H1 (cell line): Measurements from ENCODE around the gene PRRT4. TPM values are rescaled to one million over a fixed set of nuclear protein-coding genes. Genes with fewer than 3 reads are reported as not detected.

Experiments used
- BACH1 ChIP-seq: IDR thresholded peaks from 2 replicates; pipeline ENCODE4 v1.6.1; 2012; ENCODE audit warnings: low read length, improper control_type of control experiment
- CBX5 ChIP-seq: fragments of 300-800, 300-1000 bp; sonication (generic); IDR thresholded peaks from 2 replicates; pipeline ENCODE4 v1.7.1; 2016; ENCODE audit warnings: antibody characterized with exemption, low read length, low read depth
- HDAC6 ChIP-seq: IDR thresholded peaks from one replicate; pipeline ENCODE4 v1.7.1; 2012; ENCODE audit warnings: low read depth, mild to moderate bottlenecking, inconsistent platforms, low read length, moderate library complexity
- SIRT6 ChIP-seq: IDR thresholded peaks from one replicate; pipeline ENCODE4 v1.7.1; 2012; ENCODE audit warnings: low read length, inconsistent platforms
- polyA plus RNA-seq, 7 experiments: library from polyadenylated mRNA; depleted of rRNA in 3 of 7; stranded (reverse) in 5 of 7; unstranded in 2 of 7; fragments of >200 nt in 5 of 7; fragments of 200-250 nt in 2 of 7; gene quantifications; 1 replicate in 5 of 7; 2 replicates in 1 of 7; 4 replicates in 1 of 7; pipeline versions ENCODE4 v1.2.1 to v1.2.3, GENCODE V29; 2011 to 2013; ENCODE audit warnings: missing spikeins in 2 of 7, mixed read lengths in 2 of 7
- total RNA-seq: library from RNA; stranded (reverse); fragmentation: NEBNext Ultra II Directional; extraction: Animal tissue kit (Norgen Biotek cat#: 25700); gene quantifications from 2 replicates; pipeline ENCODE4 v1.2.1, GENCODE V29; 2021

Gene PRRT4
- total and polyA plus RNA-seq, 2 of the 8 experiments (the other 6 are each of a cell fraction or from before 2014, with no cell fraction given), result 0.34 to 1.0 TPM

DNA sequence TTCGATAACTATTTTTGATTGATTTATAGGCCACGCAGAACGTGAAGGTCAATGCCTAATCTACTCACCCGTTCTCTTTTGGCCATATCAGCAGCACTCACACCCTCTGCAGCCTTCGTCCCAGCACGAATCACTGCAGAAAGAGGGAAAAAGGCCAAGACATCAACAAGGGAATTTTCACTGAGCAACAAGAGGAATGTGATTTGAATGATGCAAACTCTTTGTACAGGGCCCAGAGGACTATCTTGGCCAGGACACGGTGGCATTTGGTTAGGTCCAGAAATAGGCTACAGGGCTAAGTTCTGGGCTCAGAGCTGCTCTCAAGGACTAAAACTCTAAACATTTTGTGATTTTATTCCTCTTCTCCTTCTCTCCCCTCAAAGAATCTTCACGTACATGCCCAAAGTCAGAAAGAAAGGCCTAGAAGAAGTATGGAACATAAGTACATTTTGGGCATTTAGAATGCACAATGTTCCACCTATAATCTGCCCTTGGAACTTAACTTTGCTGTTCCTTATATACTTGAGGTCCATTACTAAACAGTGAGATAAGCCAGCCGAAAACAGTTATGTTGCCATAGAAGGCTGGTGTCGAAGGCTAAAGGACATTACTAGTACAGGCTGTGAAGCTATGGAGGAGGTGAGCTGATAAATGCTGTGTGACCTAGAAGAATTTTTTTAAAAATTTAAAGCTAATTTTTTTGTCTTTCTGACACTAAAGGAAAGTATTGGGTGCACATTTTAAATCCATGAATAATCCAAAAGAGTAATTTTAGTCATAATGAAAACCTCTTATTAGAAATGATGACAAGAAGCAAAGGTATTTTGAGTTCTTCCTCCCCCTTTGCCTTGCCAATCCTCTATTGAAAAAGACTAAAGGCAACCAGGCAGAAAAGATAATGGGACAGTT lies 37.8 kb downstream of the PRRT4 start (continued):
- no peak for TF ChIP-seq SIRT6
- TF ChIP-seq CBX5, result no peak
- TF ChIP-seq HDAC6, result no peak
- TF ChIP-seq BACH1, result no peak
